ENCODE measurements around the gene TARDBP. TPM values are rescaled to one million over a fixed set of nuclear protein-coding genes. Genes with fewer than 3 reads are reported as not detected.

Gene TARDBP
- polyA plus RNA-seq (ENCODE audit: low read depth in 6 of 6), result 10 to 100 TPM; 38.9 to 83.8 (median 64.3) TPM

GRCh38 chr1:11012260-11013159 is at the start of gene TARDBP:
TSS of gene TARDBP (plus strand) at chr1:11012654. CDS start at chr1:11013728, 1,074 bp downstream.
- H3K27ac Mint-ChIP-seq, result peak within 1 kb of the TSS; percentile 96 to 99 (median 98)
- DNase-seq (peak; percentile 94), ATAC-seq (ENCODE audit: low read depth in 2 of 2) (peak; percentile 81 to 82)
- no peaks in the 10 kb centered on the region for H3K9me3 Mint-ChIP-seq
- H3K36me3 Mint-ChIP-seq, result peaks cover 0 to 4% of the 10 kb centered on the region in 2 donors
- H3K27me3 Mint-ChIP-seq, result no peaks in the 10 kb centered on the region
- H3K4me1 Mint-ChIP-seq, result peaks cover 12 to 32% (median 13%) of the 10 kb centered on the region in 3 donors
- peak within 1 kb of the TSS; percentile 86 to 96 (median 93) for H3K4me3 Mint-ChIP-seq

GRCh38 chr1:10965546-10966226 is 46.8 kb upstream of the TARDBP start:
- Mint-ChIP-seq H3K27me3 (peaks cover 15 to 45% (median 40%) of the 10 kb centered on the region in 3 donors), H3K9me3 (no peaks in the 10 kb centered on the region), H3K27ac (peak overlapping the region in 4 of 6 donors; percentile 21 to 59 (median 38)), H3K4me1 (peaks cover 16 to 34% (median 22%) of the 10 kb centered on the region in 3 donors), H3K36me3 (peaks cover 0 to 8% of the 10 kb centered on the region in 2 donors), H3K4me3 (peak overlapping the region; percentile 17 to 84 (median 58))
- DNase-seq (peak; percentile 21), ATAC-seq (ENCODE audit: low read depth in 2 of 2) (peak; percentile 55 to 68)

GRCh38 chr1:10967090-10967489 is 45.4 kb upstream of the TARDBP start:
- H3K27ac Mint-ChIP-seq, result peak overlapping the region in 1 of 6 donors; percentile 81
- peak overlapping the region in 1 of 8 donors; percentile 3 for H3K4me3 Mint-ChIP-seq
- peaks cover 12 to 44% (median 39%) of the 10 kb centered on the region in 3 donors for H3K27me3 Mint-ChIP-seq
- no peak for ATAC-seq (ENCODE audit: low read depth in 2 of 2)
- H3K36me3 Mint-ChIP-seq, result peaks cover 0 to 8% of the 10 kb centered on the region in 2 donors
- H3K9me3 Mint-ChIP-seq, result no peaks in the 10 kb centered on the region
- DNase-seq, result no peak
- peaks cover 16 to 25% (median 16%) of the 10 kb centered on the region in 3 donors for H3K4me1 Mint-ChIP-seq

- peaks cover 12 to 42% (median 37%) of the 10 kb centered on the region in 3 donors for H3K27me3 Mint-ChIP-seq
- H3K4me3 Mint-ChIP-seq, result peak overlapping the region in 2 of 8 donors; percentile 13 to 57
- H3K9me3 Mint-ChIP-seq, result no peaks in the 10 kb centered on the region
- DNase-seq (no peak), ATAC-seq (ENCODE audit: low read depth in 2 of 2) (no peak)
- peaks cover 0 to 8% of the 10 kb centered on the region in 2 donors for H3K36me3 Mint-ChIP-seq
- no peak overlapping the region for H3K27ac Mint-ChIP-seq
- peaks cover 16 to 25% (median 16%) of the 10 kb centered on the region in 3 donors for H3K4me1 Mint-ChIP-seq
Measured at GRCh38 chr1:10968411-10968826, 44.0 kb upstream of the TARDBP start.

- Mint-ChIP-seq H3K4me3 (no peak overlapping the region), H3K27me3 (peaks cover 12 to 37% (median 36%) of the 10 kb centered on the region in 3 donors), H3K27ac (no peak overlapping the region), H3K36me3 (peaks cover 0 to 8% of the 10 kb centered on the region in 2 donors), H3K9me3 (no peaks in the 10 kb centered on the region), H3K4me1 (peaks cover 13 to 21% (median 16%) of the 10 kb centered on the region in 3 donors)
- no peak for DNase-seq
- ATAC-seq (ENCODE audit: low read depth in 2 of 2), result no peak
Measured at GRCh38 chr1:10969267-10969970, 43.0 kb upstream of the TARDBP start.

- Mint-ChIP-seq H3K27me3 (peaks cover 12 to 33% (median 33%) of the 10 kb centered on the region in 3 donors), H3K36me3 (peaks cover 0 to 8% of the 10 kb centered on the region in 2 donors), H3K9me3 (no peaks in the 10 kb centered on the region), H3K4me3 (no peak overlapping the region), H3K27ac (no peak overlapping the region), H3K4me1 (peaks cover 10 to 16% (median 13%) of the 10 kb centered on the region in 3 donors)
- DNase-seq (no peak), ATAC-seq (ENCODE audit: low read depth in 2 of 2) (no peak)
Measured at GRCh38 chr1:10969971-10970332, 42.5 kb upstream of the TARDBP start.

GRCh38 chr1:10973552-10973951 is 38.9 kb upstream of the TARDBP start:
- Mint-ChIP-seq H3K36me3 (no peaks in the 10 kb centered on the region), H3K4me3 (no peak overlapping the region), H3K9me3 (no peaks in the 10 kb centered on the region), H3K27me3 (peaks cover 13 to 27% (median 14%) of the 10 kb centered on the region in 3 donors), H3K4me1 (no peaks in the 10 kb centered on the region), H3K27ac (no peak overlapping the region)
- ATAC-seq (ENCODE audit: low read depth in 2 of 2) (no peak), DNase-seq (no peak)

- no peak for ATAC-seq (ENCODE audit: low read depth in 2 of 2)
- Mint-ChIP-seq H3K9me3 (no peaks in the 10 kb centered on the region), H3K27me3 (peaks cover 17 to 34% (median 19%) of the 10 kb centered on the region in 3 donors), H3K27ac (no peak overlapping the region), H3K4me1 (no peaks in the 10 kb centered on the region), H3K36me3 (no peaks in the 10 kb centered on the region), H3K4me3 (no peak overlapping the region)
- DNase-seq, result no peak
Measured at GRCh38 chr1:10973956-10974881, 38.2 kb upstream of the TARDBP start.

- no peaks in the 10 kb centered on the region for H3K36me3 Mint-ChIP-seq
- H3K4me1 Mint-ChIP-seq, result no peaks in the 10 kb centered on the region
- no peak for DNase-seq
- ATAC-seq (ENCODE audit: low read depth in 2 of 2), result no peak
- H3K4me3 Mint-ChIP-seq, result no peak overlapping the region
- H3K27me3 Mint-ChIP-seq, result peaks cover 22 to 42% (median 23%) of the 10 kb centered on the region in 3 donors
- H3K27ac Mint-ChIP-seq, result no peak overlapping the region
- no peaks in the 10 kb centered on the region for H3K9me3 Mint-ChIP-seq
Measured at GRCh38 chr1:10975567-10976326, 36.7 kb upstream of the TARDBP start.

GRCh38 chr1:10978719-10979118 is 33.7 kb upstream of the TARDBP start:
- Mint-ChIP-seq H3K27ac (peak overlapping the region in 1 of 6 donors; percentile 87), H3K36me3 (no peaks in the 10 kb centered on the region), H3K9me3 (no peaks in the 10 kb centered on the region), H3K4me1 (no peaks in the 10 kb centered on the region), H3K27me3 (peaks cover 19 to 49% (median 26%) of the 10 kb centered on the region in 3 donors), H3K4me3 (no peak overlapping the region)
- DNase-seq (no peak), ATAC-seq (ENCODE audit: low read depth in 2 of 2) (no peak)

- Mint-ChIP-seq H3K9me3 (no peaks in the 10 kb centered on the region), H3K36me3 (no peaks in the 10 kb centered on the region), H3K4me3 (peak overlapping the region in 1 of 8 donors; percentile 40), H3K4me1 (no peaks in the 10 kb centered on the region), H3K27ac (no peak overlapping the region), H3K27me3 (peaks cover 19 to 49% (median 26%) of the 10 kb centered on the region in 3 donors)
- DNase-seq (no peak), ATAC-seq (ENCODE audit: low read depth in 2 of 2) (no peak)
Measured at GRCh38 chr1:10979483-10979920, 33.0 kb upstream of the TARDBP start.
